ENCODE measurements around the gene PTPRQ. TPM values are rescaled to one million over a fixed set of nuclear protein-coding genes. Genes with fewer than 3 reads are reported as not detected.

The PTPRQ gene
- total RNA-seq, 1 experiment from 2014 or later: 0.08 TPM

- DNase-seq (ENCODE audit: low read depth, low spot score): no peak
- in situ Hi-C loops (cut with HindIII; ENCODE audit: low pct_unique_long_range_greater_than_20kb, low sequenced_read_pairs): no loop called here
Observed at GRCh38 chr12:80676856-80677255, 232.8 kb downstream of the PTPRQ start.

- in situ Hi-C loops (cut with HindIII; ENCODE audit: low pct_unique_long_range_greater_than_20kb, low sequenced_read_pairs): no loop called here
- DNase-seq (ENCODE audit: low read depth, low spot score): no peak
Observed at GRCh38 chr12:80677994-80678393, 234.0 kb downstream of the PTPRQ start.

- in situ Hi-C loops (cut with HindIII; ENCODE audit: low pct_unique_long_range_greater_than_20kb, low sequenced_read_pairs): no loop called here
- no peak for DNase-seq (ENCODE audit: low read depth, low spot score)
Observed at GRCh38 chr12:80679346-80680131, 235.5 kb downstream of the PTPRQ start.

GRCh38 chr12:80681287-80681686 is 237.3 kb downstream of the PTPRQ start:
- in situ Hi-C loops (cut with HindIII; ENCODE audit: low pct_unique_long_range_greater_than_20kb, low sequenced_read_pairs): no loop called here
- DNase-seq (ENCODE audit: low read depth, low spot score): no peak

- no peak for DNase-seq (ENCODE audit: low read depth, low spot score)
- in situ Hi-C loops (cut with HindIII; ENCODE audit: low pct_unique_long_range_greater_than_20kb, low sequenced_read_pairs): no loop called here
Observed at GRCh38 chr12:80681786-80682185, 237.8 kb downstream of the PTPRQ start.

GRCh38 chr12:80684077-80684495 is 240.1 kb downstream of the PTPRQ start:
- in situ Hi-C loops (cut with HindIII; ENCODE audit: low pct_unique_long_range_greater_than_20kb, low sequenced_read_pairs): no loop called here
- DNase-seq (ENCODE audit: low read depth, low spot score): no peak

- no peak for DNase-seq (ENCODE audit: low read depth, low spot score)
- in situ Hi-C loops (cut with HindIII; ENCODE audit: low pct_unique_long_range_greater_than_20kb, low sequenced_read_pairs): no loop called here
Observed at GRCh38 chr12:80690090-80690489, 246.1 kb downstream of the PTPRQ start.

- in situ Hi-C loops (cut with HindIII; ENCODE audit: low pct_unique_long_range_greater_than_20kb, low sequenced_read_pairs): no loop called here
- DNase-seq (ENCODE audit: low read depth, low spot score): no peak
Observed at GRCh38 chr12:80690513-80690912, 246.5 kb downstream of the PTPRQ start.

GRCh38 chr12:80692114-80692513 is 248.1 kb downstream of the PTPRQ start:
- DNase-seq (ENCODE audit: low read depth, low spot score): no peak

GRCh38 chr12:80697270-80697887 is 253.3 kb downstream of the PTPRQ start:
- DNase-seq (ENCODE audit: low read depth, low spot score): no peak

More at GRCh38 chr12:80692114-80692513, 248.1 kb downstream of the PTPRQ start:
- in situ Hi-C loops (cut with HindIII; ENCODE audit: low pct_unique_long_range_greater_than_20kb, low sequenced_read_pairs): no loop called here

GRCh38 chr12:80698256-80698655 is 254.2 kb downstream of the PTPRQ start:
- in situ Hi-C loops (cut with HindIII; ENCODE audit: low pct_unique_long_range_greater_than_20kb, low sequenced_read_pairs): no loop called here
- DNase-seq (ENCODE audit: low read depth, low spot score): no peak

More at GRCh38 chr12:80697270-80697887, 253.3 kb downstream of the PTPRQ start:
- in situ Hi-C loops (cut with HindIII; ENCODE audit: low pct_unique_long_range_greater_than_20kb, low sequenced_read_pairs): no loop called here

GRCh38 chr12:80698847-80699542 is 255.0 kb downstream of the PTPRQ start:
- in situ Hi-C loops (cut with HindIII; ENCODE audit: low pct_unique_long_range_greater_than_20kb, low sequenced_read_pairs): no loop called here
- DNase-seq (ENCODE audit: low read depth, low spot score): no peak

- in situ Hi-C loops (cut with HindIII; ENCODE audit: low pct_unique_long_range_greater_than_20kb, low sequenced_read_pairs): no loop called here
- DNase-seq (ENCODE audit: low read depth, low spot score): no peak
Observed at GRCh38 chr12:80700327-80700726, 256.3 kb downstream of the PTPRQ start.

GRCh38 chr12:80701388-80701787 is 257.4 kb downstream of the PTPRQ start:
- no peak for DNase-seq (ENCODE audit: low read depth, low spot score)
- in situ Hi-C loops (cut with HindIII; ENCODE audit: low pct_unique_long_range_greater_than_20kb, low sequenced_read_pairs): no loop called here

- DNase-seq (ENCODE audit: low read depth, low spot score): no peak
- in situ Hi-C loops (cut with HindIII; ENCODE audit: low pct_unique_long_range_greater_than_20kb, low sequenced_read_pairs): no loop called here
Observed at GRCh38 chr12:80702889-80703805, 259.1 kb downstream of the PTPRQ start.

- no peak for DNase-seq (ENCODE audit: low read depth, low spot score)
- in situ Hi-C loops (cut with HindIII; ENCODE audit: low pct_unique_long_range_greater_than_20kb, low sequenced_read_pairs): no loop called here
Observed at GRCh38 chr12:80704420-80704819, 260.4 kb downstream of the PTPRQ start.

GRCh38 chr12:80707126-80707829 is 263.2 kb downstream of the PTPRQ start, which contains the start of gene MYF6:
MYF6 (plus strand) TSS chr12:80707634; CDS start chr12:80707720, 86 bp downstream.
- DNase-seq (ENCODE audit: low read depth, low spot score): no peak
- in situ Hi-C loops (cut with HindIII; ENCODE audit: low pct_unique_long_range_greater_than_20kb, low sequenced_read_pairs): no loop called here
